DOHH2 (cell line): ENCODE results near the gene MMP19.

Experiments
- EZH2phosphoT487 ChIP-seq: fragments of 200-600 bp; sonication (generic); IDR thresholded peaks from 2 replicates; pipeline ENCODE4 v1.6.1; 2017; ENCODE audit warnings: borderline replicate concordance, mild to moderate bottlenecking, antibody characterized with exemption, low read length, moderate library complexity, mixed read lengths
- TF ChIP-seq, protein P1 (sequence below): fragments of 200-600 bp; sonication (generic); IDR thresholded peaks from one replicate; pipeline ENCODE4 v1.5.1; 2014; ENCODE audit warnings: antibody characterized with exemption, mild to moderate bottlenecking, low read depth, low read length; ENCODE audit not compliant: poor library complexity, severe bottlenecking

DNA sequence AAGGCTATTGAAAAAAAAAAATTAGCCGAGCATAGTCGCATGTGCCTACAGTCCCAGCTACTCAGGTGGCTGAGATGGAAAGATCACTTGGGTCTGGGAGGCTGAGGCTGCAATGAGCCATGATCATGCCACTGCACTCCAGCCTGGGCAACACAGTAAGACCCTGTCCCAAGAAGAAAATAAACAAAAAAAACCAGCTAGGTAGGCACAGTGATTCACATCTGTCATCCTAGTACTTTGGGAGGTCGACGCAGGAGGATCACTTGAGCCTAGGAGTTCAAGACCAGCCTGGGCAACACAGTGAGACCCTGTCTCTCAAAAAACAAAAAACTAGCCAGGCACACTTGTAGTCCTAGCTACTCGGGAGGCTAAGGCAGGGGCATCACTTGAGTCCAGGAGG lies 33.5 kb downstream of the MMP19 start:
- TF ChIP-seq, protein P1, sequence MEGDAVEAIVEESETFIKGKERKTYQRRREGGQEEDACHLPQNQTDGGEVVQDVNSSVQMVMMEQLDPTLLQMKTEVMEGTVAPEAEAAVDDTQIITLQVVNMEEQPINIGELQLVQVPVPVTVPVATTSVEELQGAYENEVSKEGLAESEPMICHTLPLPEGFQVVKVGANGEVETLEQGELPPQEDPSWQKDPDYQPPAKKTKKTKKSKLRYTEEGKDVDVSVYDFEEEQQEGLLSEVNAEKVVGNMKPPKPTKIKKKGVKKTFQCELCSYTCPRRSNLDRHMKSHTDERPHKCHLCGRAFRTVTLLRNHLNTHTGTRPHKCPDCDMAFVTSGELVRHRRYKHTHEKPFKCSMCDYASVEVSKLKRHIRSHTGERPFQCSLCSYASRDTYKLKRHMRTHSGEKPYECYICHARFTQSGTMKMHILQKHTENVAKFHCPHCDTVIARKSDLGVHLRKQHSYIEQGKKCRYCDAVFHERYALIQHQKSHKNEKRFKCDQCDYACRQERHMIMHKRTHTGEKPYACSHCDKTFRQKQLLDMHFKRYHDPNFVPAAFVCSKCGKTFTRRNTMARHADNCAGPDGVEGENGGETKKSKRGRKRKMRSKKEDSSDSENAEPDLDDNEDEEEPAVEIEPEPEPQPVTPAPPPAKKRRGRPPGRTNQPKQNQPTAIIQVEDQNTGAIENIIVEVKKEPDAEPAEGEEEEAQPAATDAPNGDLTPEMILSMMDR: no peak
- TF ChIP-seq EZH2phosphoT487: no peak
